GM21529 (cell line): ENCODE data around the gene DHRS12.

Experiments used
- ATAC-seq: cut with Tn5 transposase; IDR thresholded peaks from one replicate; pipeline ENCODE4 v1.9.1; 2021; ENCODE audit not compliant: unreplicated experiment

DHRS12 gene

GRCh38 chr13:51803422-51804294 is at the start of gene DHRS12:
Gene DHRS12 (minus strand): TSS chr13:51804163. CDS start chr13:51799659, 4,504 bp downstream.
- peak; percentile 89 for ATAC-seq

- no peak for ATAC-seq
These were observed 45.5 kb upstream of the DHRS12 start for GRCh38 chr13:51849145-51850101.

DNA sequence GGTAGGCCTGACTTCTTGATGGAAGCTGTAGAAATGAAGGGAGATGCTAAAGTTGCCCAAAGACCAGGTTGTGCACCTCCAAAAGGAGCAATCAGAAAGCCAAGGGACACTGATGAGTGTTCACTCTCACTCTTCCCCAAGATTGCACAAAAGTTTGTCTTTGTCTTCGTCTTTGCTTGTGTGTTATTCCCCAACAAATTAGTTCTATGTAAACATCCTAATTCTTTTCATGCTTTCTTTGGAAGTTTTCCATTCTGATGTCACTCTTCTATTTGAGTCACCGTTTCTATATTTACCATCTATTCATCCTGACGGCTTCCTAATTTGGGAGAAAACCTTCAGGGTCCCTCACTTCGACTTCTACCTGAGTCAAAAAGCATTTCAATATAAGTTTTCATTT is 44.7 kb upstream of the DHRS12 start:
- no peak for ATAC-seq

GRCh38 chr13:51846756-51847155 is 42.8 kb upstream of the DHRS12 start:
- ATAC-seq, result no peak

DNA sequence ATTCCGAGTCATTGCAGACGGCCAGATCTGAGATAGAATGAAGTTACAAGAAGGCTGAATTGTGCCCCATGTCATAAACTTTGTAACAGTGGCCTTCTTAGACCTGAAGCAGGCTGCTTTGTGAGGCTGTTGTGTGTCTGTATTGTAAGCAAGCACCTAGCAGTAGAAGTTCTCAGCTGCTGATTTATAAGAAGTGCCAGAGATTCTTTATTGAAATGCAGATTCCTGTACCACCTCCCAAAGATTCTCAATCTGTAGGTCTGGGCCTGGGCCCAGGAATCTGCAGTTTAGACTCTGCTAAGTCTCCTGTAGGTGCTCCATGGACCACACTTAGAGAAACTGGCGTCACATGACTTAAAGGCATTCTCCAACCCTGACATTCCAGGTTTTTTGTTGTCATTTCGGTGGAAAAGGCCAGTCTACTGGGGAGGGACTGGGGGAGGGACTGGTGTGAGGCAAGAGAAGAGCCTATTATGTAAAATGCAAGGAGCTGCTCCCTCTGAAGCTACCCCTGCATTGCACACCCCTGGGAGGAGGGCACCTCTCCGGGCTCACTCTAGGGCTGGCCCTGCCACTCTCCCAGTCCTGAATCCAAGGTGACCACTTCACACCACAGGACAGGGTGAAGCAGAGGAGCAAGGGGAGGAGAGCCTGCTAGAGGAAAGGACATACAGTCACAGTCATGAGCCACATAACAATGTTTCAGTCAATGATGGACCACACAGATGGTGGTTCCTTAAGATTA is 41.8 kb upstream of the DHRS12 start:
- ATAC-seq, result no peak

DNA sequence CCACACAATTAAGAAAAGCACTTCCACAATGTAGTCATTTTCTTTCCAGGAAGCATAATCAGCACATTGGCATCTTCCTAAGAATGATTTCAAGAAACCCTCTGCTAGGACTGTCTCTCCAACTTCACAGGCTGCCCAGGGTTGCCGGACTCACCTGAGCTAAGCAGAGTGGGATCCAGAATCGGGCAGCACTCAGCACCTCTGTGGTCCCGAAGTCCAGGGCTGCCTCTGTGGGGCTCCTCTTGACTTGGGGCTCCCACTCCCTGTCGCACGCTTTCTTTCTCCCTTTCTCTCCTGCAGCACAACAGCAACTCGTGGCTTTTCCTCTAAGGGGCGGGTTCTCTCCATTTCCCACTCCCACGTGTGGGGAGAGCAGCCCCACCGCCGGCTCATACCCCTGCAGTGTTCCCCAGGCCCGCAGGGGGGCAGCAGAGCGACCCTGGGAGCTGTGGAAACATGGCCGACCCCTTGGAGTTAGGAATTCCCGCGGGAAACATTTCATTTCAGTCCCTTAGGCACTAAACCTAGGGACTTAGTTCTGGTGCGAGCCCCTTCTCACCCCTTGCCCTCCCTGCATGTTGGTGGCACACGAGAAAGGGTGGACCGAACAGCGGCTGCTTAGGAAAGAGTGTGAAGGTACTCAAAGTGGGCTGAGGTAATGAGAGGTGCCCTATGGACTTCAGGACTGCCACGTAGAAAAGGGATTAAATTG is 41.1 kb upstream of the DHRS12 start, which contains the start of gene TMEM272:
Gene TMEM272, minus strand, starts transcription at position 316 of the 712 bp plus-strand sequence. CDS start 6,647 bp downstream, outside the sequence.
- ATAC-seq, result peak; percentile 61

DNA sequence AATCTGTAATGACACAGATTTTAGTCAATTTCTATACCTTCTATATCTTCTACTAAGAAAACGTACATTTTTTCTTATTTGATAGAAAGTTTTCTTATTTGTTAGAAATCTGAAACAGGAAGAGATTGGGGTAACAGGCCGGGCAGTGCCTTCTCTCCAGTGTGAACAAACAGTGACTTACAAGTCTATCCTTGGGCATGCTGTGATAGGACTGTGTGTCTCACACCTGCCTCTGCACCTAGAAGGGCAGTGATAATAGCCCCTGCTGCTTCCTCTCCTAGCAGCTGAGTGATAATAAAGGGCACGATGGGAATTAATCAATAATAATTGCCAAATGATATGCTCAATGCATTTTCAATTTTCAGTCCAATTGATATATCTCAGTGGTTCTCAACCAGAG is 39.6 kb upstream of the DHRS12 start:
- ATAC-seq, result no peak

GRCh38 chr13:51841732-51842131 is 37.8 kb upstream of the DHRS12 start:
- ATAC-seq, result no peak

DNA sequence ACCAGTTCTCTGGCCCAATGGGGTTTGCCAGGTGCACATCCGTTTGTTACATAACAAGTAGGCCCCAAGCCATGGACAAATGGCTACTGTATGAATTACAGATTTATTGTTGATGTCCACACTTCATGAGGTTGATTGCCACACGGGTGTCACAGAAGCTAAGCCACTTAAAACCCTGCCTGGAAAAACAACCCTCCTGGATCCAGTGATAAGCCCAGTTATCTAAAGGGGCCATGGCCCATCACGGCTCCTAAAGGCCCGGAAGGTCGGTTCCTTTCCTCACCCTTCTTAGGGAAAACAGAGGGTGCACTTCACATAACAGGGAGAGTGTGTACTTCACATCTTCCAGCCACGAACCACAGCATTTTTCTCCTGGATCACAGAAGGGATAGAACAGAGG is 37.0 kb upstream of the DHRS12 start:
- ATAC-seq, result no peak

GRCh38 chr13:51839711-51840540 is 36.0 kb upstream of the DHRS12 start:
- ATAC-seq, result no peak

DNA sequence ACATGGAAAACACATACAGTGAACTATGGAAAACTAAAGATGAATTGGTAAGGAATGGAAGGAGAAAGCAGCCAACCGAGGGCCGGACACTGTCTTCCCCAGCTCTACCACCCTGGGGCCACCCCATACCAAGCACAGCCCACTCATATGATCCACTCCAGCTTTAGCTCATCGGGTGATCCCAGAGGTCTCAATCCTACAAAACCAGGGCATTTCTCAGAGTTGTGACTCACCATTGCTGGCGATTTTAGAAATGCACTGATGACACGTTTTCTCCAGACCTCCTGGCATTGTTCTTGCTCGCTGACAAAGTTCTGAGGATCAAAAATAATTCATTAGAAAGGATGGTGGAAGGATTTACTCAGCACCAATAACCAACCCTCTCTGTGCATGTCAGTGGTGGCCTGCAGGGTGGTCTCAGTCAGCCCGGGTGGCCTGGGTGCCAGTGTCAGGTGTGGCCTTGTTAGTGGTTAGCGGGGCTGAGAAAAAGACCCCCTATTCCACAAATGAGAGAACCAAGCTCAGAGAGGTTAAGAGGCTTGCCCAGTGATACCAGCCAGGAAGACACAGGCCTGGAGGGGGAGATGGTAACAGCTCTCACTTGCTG is 34.4 kb upstream of the DHRS12 start:
- ATAC-seq, result no peak

DNA sequence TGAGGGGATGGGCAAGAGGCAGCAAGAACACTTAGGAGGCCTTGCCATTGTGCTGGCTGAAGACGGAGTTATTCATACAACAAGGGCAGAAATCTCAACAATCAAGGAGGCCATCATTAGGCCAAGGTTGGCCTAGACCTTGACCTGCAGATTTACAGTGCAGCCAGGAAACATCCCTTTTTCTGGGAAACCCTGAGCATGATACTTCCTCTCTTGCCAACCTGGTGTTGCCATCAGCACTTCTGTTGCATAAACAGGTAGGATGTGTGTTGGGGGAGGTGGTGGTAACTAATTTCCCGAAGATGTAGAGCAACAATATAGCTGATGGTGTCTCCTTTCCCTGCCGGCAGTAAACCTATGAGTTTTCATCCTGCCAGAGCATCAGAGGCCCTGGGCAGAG is 33.1 kb upstream of the DHRS12 start:
- no peak for ATAC-seq

- no peak for ATAC-seq
These were observed 30.7 kb upstream of the DHRS12 start for GRCh38 chr13:51834581-51835171.

DNA sequence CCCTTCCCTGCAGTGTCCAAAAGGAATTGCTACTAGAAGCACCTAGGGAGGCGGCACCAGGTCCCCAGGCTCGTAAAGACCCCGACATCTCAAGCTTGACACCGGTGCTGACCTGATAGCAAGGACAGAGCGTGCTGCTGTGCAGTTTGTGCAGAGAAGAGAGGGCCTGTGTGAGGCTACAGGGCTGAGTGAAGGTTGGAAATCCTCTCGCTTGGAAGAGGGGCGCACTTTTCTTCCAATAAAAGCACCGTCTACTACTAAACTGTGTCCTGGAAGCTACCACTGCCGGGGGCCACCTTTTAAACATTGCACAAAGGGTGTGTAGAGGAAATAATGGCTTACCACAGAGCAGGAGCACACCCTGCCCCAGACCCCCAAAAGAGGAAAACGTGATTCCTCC is 30.0 kb upstream of the DHRS12 start:
- no peak for ATAC-seq

GRCh38 chr13:51832471-51833152 is 28.6 kb upstream of the DHRS12 start:
- ATAC-seq, result peak; percentile 90

DNA sequence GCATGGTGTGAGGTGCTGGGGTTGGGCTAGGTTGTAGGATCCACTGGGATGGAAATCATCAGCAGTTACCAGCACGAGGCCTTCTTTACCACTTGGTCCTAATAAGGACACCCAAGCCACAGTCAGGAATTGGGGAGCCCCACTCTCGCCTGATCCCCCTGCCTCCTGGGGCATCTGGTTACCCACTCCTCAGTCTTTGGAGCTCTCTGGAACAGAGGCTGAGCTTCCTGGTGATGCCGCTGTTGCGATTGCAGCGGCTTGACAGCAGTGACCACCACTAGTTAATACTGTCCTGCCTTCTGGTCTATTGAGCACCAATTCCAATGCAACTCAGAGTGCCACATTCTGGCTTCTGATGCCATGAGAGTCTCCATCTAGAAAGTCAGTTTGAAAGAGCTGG is 27.6 kb upstream of the DHRS12 start:
- no peak for ATAC-seq

DNA sequence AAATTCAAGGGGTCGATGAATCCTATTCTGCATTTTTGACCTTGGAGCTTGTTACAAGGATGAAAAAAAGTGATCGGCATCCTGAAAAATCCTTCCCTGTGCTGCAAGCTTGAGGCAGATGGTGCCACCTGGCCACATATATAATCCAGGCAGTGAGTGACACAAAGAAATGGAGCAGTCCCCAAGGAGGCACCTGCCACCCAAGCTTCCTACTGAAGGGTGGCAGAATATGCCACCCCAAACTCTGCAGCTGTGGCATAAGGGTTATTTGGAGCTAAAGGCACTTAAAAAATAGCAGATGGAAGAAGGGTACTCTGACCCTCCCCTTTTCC is 25.6 kb upstream of the DHRS12 start:
- no peak for ATAC-seq
